Measurements from ENCODE around the gene USH2A. TPM values are rescaled to one million over a fixed set of nuclear protein-coding genes. Genes with fewer than 3 reads are reported as not detected.

Gene USH2A
- total RNA-seq, 1 donor from 2014 or later: not detected

DNA sequence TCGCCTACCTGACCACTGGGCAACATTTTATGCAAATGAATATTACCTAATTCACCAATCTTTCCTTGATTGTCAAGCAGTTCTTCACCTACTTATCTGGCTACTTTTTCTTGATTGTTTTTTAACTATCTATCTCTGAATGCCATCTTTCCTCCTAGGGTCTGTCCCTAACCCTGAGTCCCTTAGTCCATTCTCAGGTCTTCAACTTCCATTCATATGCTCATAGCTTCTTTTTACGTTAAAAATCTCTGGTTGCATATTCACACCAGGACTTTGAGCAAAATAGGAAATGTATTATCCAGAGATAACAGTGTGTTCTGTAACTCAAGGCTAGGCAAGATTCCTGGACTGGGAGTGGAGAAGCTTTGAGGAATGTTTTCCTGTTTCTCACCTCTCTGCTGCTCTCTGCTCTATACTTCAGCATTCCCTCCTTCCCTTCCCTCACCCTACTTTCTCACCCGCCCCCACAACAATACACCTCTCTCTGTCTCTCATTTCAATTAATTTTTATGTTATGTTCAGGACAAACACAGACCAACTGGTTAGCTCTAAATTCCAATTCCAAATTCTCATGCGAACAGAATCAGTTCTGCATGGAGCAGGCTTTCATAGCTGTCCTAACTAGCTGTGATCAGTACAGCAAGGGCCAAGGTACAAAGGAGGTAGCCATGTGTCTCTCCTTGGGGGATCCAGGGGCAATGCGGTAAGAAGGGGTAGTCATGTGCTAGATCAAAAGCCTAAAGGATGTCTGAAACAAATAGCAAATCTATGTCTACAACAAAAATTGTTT is 278.4 kb downstream of the USH2A start:
- H3K27me3 ChIP-seq: no peaks in the 10 kb centered on the region
- H3K27ac ChIP-seq: no peak overlapping the region
- DNase-seq (no peak), ATAC-seq (no peak)
- intact Hi-C loops (cut with DNase I): no loop called here
- H3K9me3 ChIP-seq: no peaks in the 10 kb centered on the region
- H3K36me3 ChIP-seq: no peaks in the 10 kb centered on the region
- H3K4me3 ChIP-seq: no peak overlapping the region
- H3K4me1 ChIP-seq: no peaks in the 10 kb centered on the region
- TF ChIP-seq, protein P1, sequence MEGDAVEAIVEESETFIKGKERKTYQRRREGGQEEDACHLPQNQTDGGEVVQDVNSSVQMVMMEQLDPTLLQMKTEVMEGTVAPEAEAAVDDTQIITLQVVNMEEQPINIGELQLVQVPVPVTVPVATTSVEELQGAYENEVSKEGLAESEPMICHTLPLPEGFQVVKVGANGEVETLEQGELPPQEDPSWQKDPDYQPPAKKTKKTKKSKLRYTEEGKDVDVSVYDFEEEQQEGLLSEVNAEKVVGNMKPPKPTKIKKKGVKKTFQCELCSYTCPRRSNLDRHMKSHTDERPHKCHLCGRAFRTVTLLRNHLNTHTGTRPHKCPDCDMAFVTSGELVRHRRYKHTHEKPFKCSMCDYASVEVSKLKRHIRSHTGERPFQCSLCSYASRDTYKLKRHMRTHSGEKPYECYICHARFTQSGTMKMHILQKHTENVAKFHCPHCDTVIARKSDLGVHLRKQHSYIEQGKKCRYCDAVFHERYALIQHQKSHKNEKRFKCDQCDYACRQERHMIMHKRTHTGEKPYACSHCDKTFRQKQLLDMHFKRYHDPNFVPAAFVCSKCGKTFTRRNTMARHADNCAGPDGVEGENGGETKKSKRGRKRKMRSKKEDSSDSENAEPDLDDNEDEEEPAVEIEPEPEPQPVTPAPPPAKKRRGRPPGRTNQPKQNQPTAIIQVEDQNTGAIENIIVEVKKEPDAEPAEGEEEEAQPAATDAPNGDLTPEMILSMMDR (IDR thresholded peaks at IDR 0.05): no peak

DNA sequence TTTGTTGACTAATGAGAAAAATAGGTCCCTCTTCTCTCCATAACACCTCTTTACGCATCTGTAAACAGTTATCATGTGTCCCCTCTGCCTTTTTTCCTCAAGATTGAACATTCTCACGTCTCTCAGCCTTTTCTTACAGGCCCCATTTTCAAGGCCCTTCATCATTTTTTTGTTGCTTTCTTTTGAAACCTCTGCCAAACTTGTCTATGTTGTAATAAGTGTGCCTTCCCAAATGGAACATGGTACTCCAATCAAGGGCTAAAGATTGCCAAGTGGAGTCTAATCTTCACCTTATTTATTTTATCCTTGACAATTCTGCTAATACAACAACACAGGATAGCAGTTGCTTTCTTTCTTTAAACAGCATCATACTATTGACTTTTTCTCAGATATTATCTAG is 280.3 kb downstream of the USH2A start:
- no peak for ATAC-seq

DNA sequence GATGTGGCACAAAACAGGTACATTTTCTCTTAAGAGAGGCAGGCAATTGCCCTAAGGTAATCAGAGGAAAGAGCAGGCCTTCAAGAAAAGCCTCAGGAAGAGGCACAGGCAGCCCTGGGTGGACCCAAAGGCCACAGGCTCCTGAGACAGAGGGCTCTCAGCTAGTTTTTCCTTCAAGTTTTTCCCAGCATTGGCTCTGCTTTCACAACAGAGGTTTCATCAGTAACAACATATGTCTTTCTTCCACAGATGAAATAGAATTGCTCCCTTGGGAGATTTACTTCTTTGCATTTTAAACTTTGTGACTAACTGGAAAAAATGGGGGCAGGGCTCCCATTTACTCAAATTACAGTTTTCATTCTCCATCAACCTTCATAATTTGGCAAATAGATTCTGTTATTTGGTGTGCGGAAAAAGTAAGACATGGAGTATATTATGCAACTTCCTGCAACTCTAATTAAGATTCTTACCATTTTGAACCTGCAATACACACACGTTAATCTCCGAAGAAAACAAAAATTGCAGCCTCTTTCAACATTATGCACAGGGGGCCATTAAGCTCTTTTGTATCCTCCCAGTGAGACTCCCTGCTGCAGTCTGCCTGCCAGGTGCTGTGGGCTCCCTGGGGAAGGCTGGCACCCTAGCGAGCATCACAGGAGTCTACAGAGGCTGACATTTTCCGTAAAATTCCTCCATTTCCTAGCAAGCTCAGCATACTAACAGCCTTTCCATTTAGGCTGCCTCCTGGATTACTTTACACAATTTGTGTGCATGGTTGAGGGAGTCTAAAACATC is 282.3 kb downstream of the USH2A start:
- Histone ChIP-seq H3K27me3 (no peaks in the 10 kb centered on the region), H3K4me3 (no peak overlapping the region), H3K36me3 (no peaks in the 10 kb centered on the region), H3K27ac (no peak overlapping the region), H3K4me1 (no peaks in the 10 kb centered on the region), H3K9me3 (no peaks in the 10 kb centered on the region)
- intact Hi-C loops (cut with DNase I): no loop called here
- ATAC-seq (no peak), DNase-seq (no peak)
- TF ChIP-seq, protein P1 (IDR thresholded peaks at IDR 0.05): no peak

More for the DNA sequence above, 280.3 kb downstream of the USH2A start:
- Histone ChIP-seq H3K36me3 (no peaks in the 10 kb centered on the region), H3K27ac (no peak overlapping the region), H3K4me1 (no peaks in the 10 kb centered on the region), H3K27me3 (no peaks in the 10 kb centered on the region), H3K4me3 (no peak overlapping the region), H3K9me3 (no peaks in the 10 kb centered on the region)
- no peak for DNase-seq
- TF ChIP-seq, protein P1 (IDR thresholded peaks at IDR 0.05): no peak
- intact Hi-C loops (cut with DNase I): no loop called here

DNA sequence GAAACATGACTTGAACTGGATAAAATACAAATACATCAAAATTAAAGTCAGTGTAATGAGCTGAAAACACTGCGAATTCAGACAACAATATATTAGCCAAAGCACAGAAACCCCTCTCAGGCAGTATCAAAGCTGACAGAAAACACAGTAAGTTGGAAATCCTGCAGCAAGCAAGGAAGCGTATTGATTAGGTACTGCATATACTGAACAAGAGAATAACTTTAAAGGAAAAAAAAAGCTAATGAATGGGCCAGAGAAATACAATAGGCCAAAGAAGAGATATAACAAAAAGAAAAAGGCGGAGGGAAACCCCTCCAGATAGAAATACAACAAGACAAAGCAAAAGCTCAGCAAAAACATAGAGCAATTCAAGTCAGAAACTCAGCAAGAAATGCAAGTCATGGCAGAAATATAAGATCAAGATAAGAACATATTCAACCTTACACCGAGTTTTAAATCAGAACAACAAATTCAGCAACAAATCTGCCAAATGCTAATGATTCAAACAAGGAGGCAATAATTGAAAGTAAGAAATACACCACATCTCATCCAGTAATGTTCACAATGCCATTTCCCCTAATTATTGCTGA is 299.0 kb downstream of the USH2A start:
- TF ChIP-seq, protein P1 (IDR thresholded peaks at IDR 0.05): no peak
- no peak overlapping the region for H3K27ac ChIP-seq
- no peaks in the 10 kb centered on the region for H3K9me3 ChIP-seq
- intact Hi-C loops (cut with DNase I): no loop called here
- no peaks in the 10 kb centered on the region for H3K36me3 ChIP-seq
- H3K4me3 ChIP-seq: no peak overlapping the region
- no peaks in the 10 kb centered on the region for H3K4me1 ChIP-seq
- no peaks in the 10 kb centered on the region for H3K27me3 ChIP-seq
- ATAC-seq (no peak), DNase-seq (no peak)

DNA sequence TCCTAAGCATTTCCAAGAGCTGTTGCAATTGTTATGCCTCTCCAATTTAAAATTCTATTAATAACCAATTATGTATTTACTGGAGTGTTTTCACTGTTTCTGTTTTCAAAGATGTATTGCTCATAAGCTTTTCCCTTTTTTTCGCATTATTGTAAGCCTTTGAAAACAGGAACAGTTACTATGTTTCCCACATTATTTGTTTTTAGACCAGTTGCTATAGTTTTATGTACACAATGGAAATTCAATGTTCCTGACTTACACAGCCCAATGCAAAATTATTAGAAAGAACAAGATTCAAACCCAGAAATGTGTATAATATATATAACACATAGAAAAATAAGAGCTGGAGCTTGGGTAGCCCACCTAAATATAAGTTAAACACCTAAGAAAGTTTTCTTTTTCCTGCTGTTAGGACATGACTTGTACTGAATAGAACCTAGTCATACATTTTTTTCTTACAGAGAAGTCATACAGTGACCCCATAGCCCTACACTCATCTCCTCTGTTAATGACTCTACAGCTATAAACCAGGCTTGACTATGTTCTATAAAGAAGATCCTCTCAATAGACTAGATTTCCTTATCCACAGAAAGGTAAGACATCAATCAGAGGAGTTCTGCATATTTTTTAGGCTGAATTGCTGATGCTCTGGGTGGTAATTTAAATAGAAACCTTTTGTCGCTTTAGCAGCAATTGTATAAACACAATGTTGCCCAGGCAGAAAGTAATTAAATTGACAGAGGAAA is 299.6 kb downstream of the USH2A start:
- no peaks in the 10 kb centered on the region for H3K9me3 ChIP-seq
- intact Hi-C loops (cut with DNase I): no loop called here
- no peaks in the 10 kb centered on the region for H3K4me1 ChIP-seq
- no peak for ATAC-seq
- no peak for DNase-seq
- TF ChIP-seq, protein P1 (IDR thresholded peaks at IDR 0.05): no peak
- no peaks in the 10 kb centered on the region for H3K36me3 ChIP-seq
- no peaks in the 10 kb centered on the region for H3K27me3 ChIP-seq
- no peak overlapping the region for H3K4me3 ChIP-seq
- no peak overlapping the region for H3K27ac ChIP-seq
